Measurements from ENCODE around the gene PLCL1. TPM values are rescaled to one million over a fixed set of nuclear protein-coding genes. Genes with fewer than 3 reads are reported as not detected.

PLCL1 gene
- total RNA-seq, 1 donor from 2014 or later: 14.3 TPM

DNA sequence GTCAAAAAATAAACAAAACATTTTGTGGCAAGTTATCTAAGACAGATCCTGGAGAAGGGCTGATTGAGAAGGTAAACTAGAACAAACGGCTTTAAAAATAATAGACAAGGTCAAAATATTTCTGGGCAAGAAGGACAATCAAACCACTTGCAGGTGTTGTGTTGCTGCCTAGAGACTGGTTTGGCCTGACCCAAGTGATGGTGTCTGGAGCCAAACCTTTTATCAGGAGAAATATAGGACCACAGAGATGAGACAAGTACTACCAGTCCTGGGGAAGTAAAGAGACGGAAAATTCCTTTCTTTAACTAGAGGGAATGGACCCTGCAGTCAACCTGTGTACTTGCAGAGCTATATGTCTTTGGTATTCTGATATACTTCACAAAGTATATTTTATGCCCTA, 44.2 kb downstream of the PLCL1 start:
- peaks cover 4 to 12% of the 10 kb centered on the region in 2 donors for H3K4me1 ChIP-seq
- H3K9me3 ChIP-seq: no peaks in the 10 kb centered on the region
- intact Hi-C loops (cut with DNase I): no loop called here
- no peak overlapping the region for H3K27ac ChIP-seq
- no peak for DNase-seq (ENCODE audit: low spot score in 2 of 2)
- H3K4me3 ChIP-seq: no peak overlapping the region
- TF ChIP-seq, protein P1, sequence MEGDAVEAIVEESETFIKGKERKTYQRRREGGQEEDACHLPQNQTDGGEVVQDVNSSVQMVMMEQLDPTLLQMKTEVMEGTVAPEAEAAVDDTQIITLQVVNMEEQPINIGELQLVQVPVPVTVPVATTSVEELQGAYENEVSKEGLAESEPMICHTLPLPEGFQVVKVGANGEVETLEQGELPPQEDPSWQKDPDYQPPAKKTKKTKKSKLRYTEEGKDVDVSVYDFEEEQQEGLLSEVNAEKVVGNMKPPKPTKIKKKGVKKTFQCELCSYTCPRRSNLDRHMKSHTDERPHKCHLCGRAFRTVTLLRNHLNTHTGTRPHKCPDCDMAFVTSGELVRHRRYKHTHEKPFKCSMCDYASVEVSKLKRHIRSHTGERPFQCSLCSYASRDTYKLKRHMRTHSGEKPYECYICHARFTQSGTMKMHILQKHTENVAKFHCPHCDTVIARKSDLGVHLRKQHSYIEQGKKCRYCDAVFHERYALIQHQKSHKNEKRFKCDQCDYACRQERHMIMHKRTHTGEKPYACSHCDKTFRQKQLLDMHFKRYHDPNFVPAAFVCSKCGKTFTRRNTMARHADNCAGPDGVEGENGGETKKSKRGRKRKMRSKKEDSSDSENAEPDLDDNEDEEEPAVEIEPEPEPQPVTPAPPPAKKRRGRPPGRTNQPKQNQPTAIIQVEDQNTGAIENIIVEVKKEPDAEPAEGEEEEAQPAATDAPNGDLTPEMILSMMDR (IDR thresholded peaks at IDR 0.05): no peak
- no peaks in the 10 kb centered on the region for H3K27me3 ChIP-seq
- no peaks in the 10 kb centered on the region for H3K36me3 ChIP-seq

DNA sequence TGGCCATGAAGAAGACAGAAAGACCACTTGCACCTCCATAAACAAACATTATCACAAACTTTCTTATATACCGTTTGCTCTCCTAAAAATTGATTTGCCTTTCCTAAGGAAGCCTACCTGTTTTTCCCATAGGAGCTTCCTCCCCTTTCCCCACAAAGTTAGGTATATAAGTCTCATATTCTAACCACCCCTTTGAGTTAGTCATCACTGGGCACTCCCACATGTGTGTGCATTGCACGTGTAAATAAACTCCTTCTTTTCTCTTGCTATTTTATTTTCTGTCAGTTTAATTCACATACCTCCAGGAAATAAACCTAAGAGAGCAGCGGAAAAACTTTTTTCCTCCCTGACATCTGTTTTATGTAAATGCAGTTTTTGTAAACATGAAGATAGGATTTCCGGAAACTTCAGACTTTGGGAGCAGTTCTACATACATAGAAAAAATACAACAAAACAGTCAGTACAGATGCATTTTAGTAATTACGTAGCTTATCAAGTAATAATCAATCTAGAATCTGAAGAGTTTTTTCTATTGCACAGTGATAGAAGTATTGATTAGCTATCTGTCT, 46.6 kb downstream of the PLCL1 start:
- H3K27me3 ChIP-seq: no peaks in the 10 kb centered on the region
- TF ChIP-seq, protein P1 (IDR thresholded peaks at IDR 0.05): no peak
- no peak overlapping the region for H3K27ac ChIP-seq
- H3K36me3 ChIP-seq: no peaks in the 10 kb centered on the region
- DNase-seq (ENCODE audit: low spot score in 2 of 2): no peak
- intact Hi-C loops (cut with DNase I): no loop called here
- no peak overlapping the region for H3K4me3 ChIP-seq
- no peaks in the 10 kb centered on the region for H3K9me3 ChIP-seq
- peaks cover 4 to 18% of the 10 kb centered on the region in 2 donors for H3K4me1 ChIP-seq

DNA sequence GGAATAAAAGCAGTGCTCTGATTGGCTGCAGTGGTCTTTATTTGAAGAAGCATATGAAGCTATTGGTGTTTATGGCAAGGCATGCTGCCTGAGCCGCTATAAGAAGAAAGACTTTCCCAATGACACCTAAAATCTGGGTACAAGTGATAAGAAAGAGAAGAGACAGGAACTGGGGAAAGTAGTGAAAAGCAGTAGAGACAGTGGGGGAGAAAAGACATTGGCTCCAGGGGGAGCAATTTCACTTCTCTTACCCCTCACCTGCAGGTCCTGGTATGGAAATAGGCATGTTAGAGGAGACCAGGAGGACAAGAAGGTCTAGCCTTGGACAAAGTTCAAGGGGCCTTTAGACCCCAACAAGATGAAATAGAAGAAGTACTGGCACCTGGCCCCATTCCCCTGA, 47.1 kb downstream of the PLCL1 start:
- no peaks in the 10 kb centered on the region for H3K27me3 ChIP-seq
- no peaks in the 10 kb centered on the region for H3K9me3 ChIP-seq
- no peaks in the 10 kb centered on the region for H3K36me3 ChIP-seq
- intact Hi-C loops (cut with DNase I): no loop called here
- TF ChIP-seq, protein P1 (IDR thresholded peaks at IDR 0.05): no peak
- H3K4me1 ChIP-seq: peaks cover 4 to 20% of the 10 kb centered on the region in 2 donors
- H3K27ac ChIP-seq: no peak overlapping the region
- no peak for DNase-seq (ENCODE audit: low spot score in 2 of 2)
- H3K4me3 ChIP-seq: no peak overlapping the region

DNA sequence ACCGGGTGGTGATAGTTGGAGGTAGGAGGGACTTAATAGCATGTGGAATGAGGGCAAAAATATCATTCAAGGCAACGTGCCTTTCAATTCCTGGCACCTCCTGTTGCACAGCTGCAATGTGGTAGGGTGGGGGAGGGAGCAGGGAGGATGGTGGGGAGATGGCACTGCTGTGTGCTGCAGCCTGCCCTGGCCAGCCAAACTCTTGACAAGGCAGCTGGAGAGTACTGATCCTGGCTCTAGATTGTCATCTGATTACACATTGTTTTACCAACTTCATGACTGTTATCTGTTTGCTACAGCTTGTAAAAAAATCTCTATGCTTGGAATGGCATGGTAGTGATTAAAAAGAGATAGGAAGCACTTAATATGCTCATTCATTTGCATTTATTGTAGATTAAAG, 47.7 kb downstream of the PLCL1 start:
- H3K4me1 ChIP-seq: peaks cover 4 to 20% of the 10 kb centered on the region in 2 donors

DNA sequence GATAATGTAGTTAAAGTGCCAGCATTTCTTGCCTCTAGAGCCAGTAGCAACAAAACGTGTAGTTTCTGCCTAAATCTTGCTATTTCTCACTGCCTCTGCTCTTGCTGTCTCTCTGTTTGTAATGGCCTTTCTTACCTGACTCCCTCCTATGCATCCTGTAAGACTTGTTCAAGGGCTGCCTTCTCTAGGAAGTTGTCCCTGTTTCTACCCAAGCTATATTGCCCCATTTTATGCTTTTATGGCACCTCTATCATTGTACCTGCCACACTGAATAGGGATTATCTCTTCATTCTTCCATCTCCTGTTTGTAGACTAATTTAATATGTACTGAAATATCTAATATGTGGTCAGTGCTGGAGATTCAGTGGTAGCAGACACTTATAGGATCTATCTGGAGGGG, 49.2 kb downstream of the PLCL1 start:
- DNase-seq (ENCODE audit: low spot score in 2 of 2): no peak
- intact Hi-C loops (cut with DNase I): no loop called here
- H3K4me3 ChIP-seq: no peak overlapping the region
- no peak overlapping the region for H3K27ac ChIP-seq
- no peaks in the 10 kb centered on the region for H3K9me3 ChIP-seq
- TF ChIP-seq, protein P1 (IDR thresholded peaks at IDR 0.05): no peak
- no peaks in the 10 kb centered on the region for H3K27me3 ChIP-seq
- H3K4me1 ChIP-seq: peaks cover 0 to 17% of the 10 kb centered on the region in 2 donors
- no peaks in the 10 kb centered on the region for H3K36me3 ChIP-seq

More for the DNA sequence above, 47.7 kb downstream of the PLCL1 start:
- intact Hi-C loops (cut with DNase I): no loop called here
- Histone ChIP-seq H3K27me3 (no peaks in the 10 kb centered on the region), H3K4me3 (no peak overlapping the region), H3K27ac (no peak overlapping the region), H3K36me3 (no peaks in the 10 kb centered on the region), H3K9me3 (no peaks in the 10 kb centered on the region)
- TF ChIP-seq, protein P1 (IDR thresholded peaks at IDR 0.05): no peak
- no peak for DNase-seq (ENCODE audit: low spot score in 2 of 2)
